ENCODE data around the gene SV2C.

SV2C gene

GRCh38 chr5:76180814-76181805, 97.9 kb downstream of the SV2C start:
- no peak overlapping the region for H3K4me3 Mint-ChIP-seq
- no peaks in the 10 kb centered on the region for H3K27me3 Mint-ChIP-seq (ENCODE audit: low read depth)
- no peak overlapping the region for H3K27ac Mint-ChIP-seq
- no peaks in the 10 kb centered on the region for H3K36me3 Mint-ChIP-seq (ENCODE audit: low read depth)
- peaks cover 4% of the 10 kb centered on the region for H3K9me3 Mint-ChIP-seq
- no peak for TF ChIP-seq CTCF (IDR thresholded peaks at IDR 0.05; ENCODE audit: unreplicated experiment in 3 of 3)
- no peaks in the 10 kb centered on the region for H3K4me1 Mint-ChIP-seq

GRCh38 chr5:76187386-76187785, 104.2 kb downstream of the SV2C start:
- H3K4me3 Mint-ChIP-seq, result no peak overlapping the region
- H3K27me3 Mint-ChIP-seq (ENCODE audit: low read depth), result no peaks in the 10 kb centered on the region
- no peak for TF ChIP-seq CTCF (IDR thresholded peaks at IDR 0.05; ENCODE audit: unreplicated experiment in 3 of 3)
- no peaks in the 10 kb centered on the region for H3K4me1 Mint-ChIP-seq
- H3K27ac Mint-ChIP-seq, result no peak overlapping the region
- no peaks in the 10 kb centered on the region for H3K36me3 Mint-ChIP-seq (ENCODE audit: low read depth)
- H3K9me3 Mint-ChIP-seq, result peaks cover 5% of the 10 kb centered on the region

- no peak for TF ChIP-seq CTCF (IDR thresholded peaks at IDR 0.05; ENCODE audit: unreplicated experiment in 3 of 3)
- Mint-ChIP-seq H3K9me3 (peaks cover 5% of the 10 kb centered on the region), H3K27me3 (ENCODE audit: low read depth) (no peaks in the 10 kb centered on the region), H3K36me3 (ENCODE audit: low read depth) (no peaks in the 10 kb centered on the region), H3K4me3 (no peak overlapping the region), H3K27ac (no peak overlapping the region), H3K4me1 (no peaks in the 10 kb centered on the region)
These were observed 107.2 kb downstream of the SV2C start for GRCh38 chr5:76190356-76190755.

GRCh38 chr5:76192837-76193236, 109.7 kb downstream of the SV2C start:
- H3K27me3 Mint-ChIP-seq (ENCODE audit: low read depth), result no peaks in the 10 kb centered on the region
- H3K36me3 Mint-ChIP-seq (ENCODE audit: low read depth), result no peaks in the 10 kb centered on the region
- no peaks in the 10 kb centered on the region for H3K9me3 Mint-ChIP-seq
- H3K4me1 Mint-ChIP-seq, result peaks cover 5% of the 10 kb centered on the region
- no peak for TF ChIP-seq CTCF (IDR thresholded peaks at IDR 0.05; ENCODE audit: unreplicated experiment in 3 of 3)
- no peak overlapping the region for H3K4me3 Mint-ChIP-seq
- H3K27ac Mint-ChIP-seq, result no peak overlapping the region

GRCh38 chr5:76193635-76194034, 110.5 kb downstream of the SV2C start:
- Mint-ChIP-seq H3K27ac (no peak overlapping the region), H3K36me3 (ENCODE audit: low read depth) (no peaks in the 10 kb centered on the region), H3K4me3 (no peak overlapping the region)

More at GRCh38 chr5:76193635-76194034, 110.5 kb downstream of the SV2C start:
- no peaks in the 10 kb centered on the region for H3K9me3 Mint-ChIP-seq
- TF ChIP-seq CTCF (IDR thresholded peaks at IDR 0.05; ENCODE audit: unreplicated experiment in 3 of 3), result no peak
- peaks cover 5% of the 10 kb centered on the region for H3K4me1 Mint-ChIP-seq
- H3K27me3 Mint-ChIP-seq (ENCODE audit: low read depth), result no peaks in the 10 kb centered on the region

All from nephron (organoid).